Caco-2 (cell line): ENCODE data around the gene KCNK7. TPM values are rescaled to one million over a fixed set of nuclear protein-coding genes. Genes with fewer than 3 reads are reported as not detected.

Experiments
- BruUV-seq: library from RNA; stranded (reverse); fragments of 400-500 nt; replicated peaks from 2 replicates; lab custom pipeline; 2021; lab: Mats Ljungman, UMichigan
- CTCF ChIA-PET: fragments of 300-600 bp; sonication (Branson Sonifier 250); formaldehyde crosslinking; loops from one replicate; lab custom pipeline; 2022; ENCODE audit warnings: antibody characterized with exemption; lab: Charles Lee
- POLR2A ChIA-PET: fragments of 300-600 bp; sonication (Branson Sonifier 250); formaldehyde crosslinking; loops from one replicate; lab custom pipeline; 2022; ENCODE audit warnings: antibody characterized with exemption; lab: Charles Lee
- DNase-seq, 2 experiments: peaks; one replicate each; pipeline versions ENCODE4 v3.0.0 to v3.0.0-alpha.2; 2020 to 2022
- H3K27me3 ChIP-seq: replicated peaks from 2 replicates; pipeline ENCODE4 v1.6.0; 2011; ENCODE audit warnings: low read length; ENCODE audit not compliant: control insufficient read depth, insufficient read depth
- H3K36me3 ChIP-seq: 2 replicates; pipeline ENCODE4 v1.5.1; 2011; ENCODE audit warnings: low read length; ENCODE audit not compliant: control insufficient read depth, insufficient read depth
- H3K4me1 ChIP-seq: fragments of 250-450 bp; sonication (Bioruptor Pico); 2 replicates; pipeline ENCODE4 v1.5.1; 2020; ENCODE audit warnings: mild to moderate bottlenecking
- H3K4me3 ChIP-seq: 2 replicates; pipeline ENCODE4 v1.5.1; 2011; ENCODE audit warnings: low read depth, mild to moderate bottlenecking, control low read depth, low read length
- H3K9me3 ChIP-seq: fragments of 250-450 bp; sonication (Bioruptor Pico); 2 replicates; pipeline ENCODE4 v1.5.1; 2020; ENCODE audit warnings: mild to moderate bottlenecking, moderate library complexity
- H3K27ac Mint-ChIP-seq: one replicate; pipeline ENCODE4 v1.8.0; 2022; ENCODE audit warnings: mixed read lengths; ENCODE audit not compliant: unreplicated experiment
- H3K27me3 Mint-ChIP-seq: one replicate; pipeline ENCODE4 v1.8.0; 2022; ENCODE audit warnings: mixed read lengths; ENCODE audit not compliant: insufficient read depth, unreplicated experiment
- H3K36me3 Mint-ChIP-seq: one replicate; pipeline ENCODE4 v1.8.0; 2022; ENCODE audit warnings: mild to moderate bottlenecking, mixed read lengths; ENCODE audit not compliant: insufficient read depth, unreplicated experiment
- H3K4me1 Mint-ChIP-seq: one replicate; pipeline ENCODE4 v1.8.0; 2022; ENCODE audit warnings: low read depth, mixed read lengths; ENCODE audit not compliant: unreplicated experiment
- H3K4me3 Mint-ChIP-seq: one replicate; pipeline ENCODE4 v1.8.0; 2022; ENCODE audit warnings: mild to moderate bottlenecking, moderate library complexity, mixed read lengths; ENCODE audit not compliant: unreplicated experiment
- H3K9me3 Mint-ChIP-seq: one replicate; pipeline ENCODE4 v1.8.0; 2022; ENCODE audit warnings: mixed read lengths; ENCODE audit not compliant: unreplicated experiment
- CTCF ChIP-seq, 2 experiments: fragments of 200-600 bp in 1 of 2; IDR thresholded peaks; 1 replicate in 1 of 2; 2 replicates in 1 of 2; pipeline versions ENCODE4 v1.5.1 to v1.8.0; 2011 to 2022; ENCODE audit warnings: antibody characterized with exemption in 1 of 2, control low read depth in 1 of 2, inconsistent platforms in 1 of 2, low read depth in 1 of 2, low read length in 1 of 2, mild to moderate bottlenecking in 1 of 2, moderate library complexity in 1 of 2; ENCODE audit not compliant: insufficient read depth in 1 of 2, severe bottlenecking in 1 of 2, unreplicated experiment in 1 of 2
- intact Hi-C: fragments of 100-400 bp; cut with micrococcal nuclease; formaldehyde crosslinking; loops from one replicate; pipeline ENCODE4 v1.10.0; 2022; ENCODE audit not compliant: unreplicated experiment
- total RNA-seq: library from RNA; stranded (reverse); gene quantifications from 2 replicates; pipeline ENCODE4 v1.2.3, GENCODE V29; 2022

KCNK7 gene
- total RNA-seq, 1 experiment from 2014 or later: 0.39 TPM

GRCh38 chr11:65580756-65581155 lies 14.8 kb downstream of the KCNK7 start:
- no TSS peak for BruUV-seq
- H3K4me3 Mint-ChIP-seq: no peak overlapping the region
- intact Hi-C loops: no loop called here
- no peaks in the 10 kb centered on the region for H3K36me3 ChIP-seq
- no peaks in the 10 kb centered on the region for H3K9me3 Mint-ChIP-seq
- H3K4me3 ChIP-seq: no peak overlapping the region
- ChIA-PET CTCF (interaction anchor here (0.6 kb wide), 2 partner anchors 12 to 15 kb away, joined by 3 to 4 read pairs; no protein-coding TSS in a partner anchor), POLR2A (no interaction called here)
- H3K36me3 Mint-ChIP-seq: peaks cover 8% of the 10 kb centered on the region
- no peaks in the 10 kb centered on the region for H3K27me3 ChIP-seq
- DNase-seq: no peak
- peaks cover 6% of the 10 kb centered on the region for H3K4me1 Mint-ChIP-seq
- H3K4me1 ChIP-seq: peaks cover 9% of the 10 kb centered on the region
- H3K9me3 ChIP-seq: no peaks in the 10 kb centered on the region
- no peak for TF ChIP-seq CTCF (IDR thresholded peaks at IDR 0.05; ENCODE audit: insufficient read depth in 1 of 2, low read depth in 1 of 2, low read length in 1 of 2, severe bottlenecking in 1 of 2, unreplicated experiment in 1 of 2)
- no peak overlapping the region for H3K27ac Mint-ChIP-seq
- no peaks in the 10 kb centered on the region for H3K27me3 Mint-ChIP-seq

DNA sequence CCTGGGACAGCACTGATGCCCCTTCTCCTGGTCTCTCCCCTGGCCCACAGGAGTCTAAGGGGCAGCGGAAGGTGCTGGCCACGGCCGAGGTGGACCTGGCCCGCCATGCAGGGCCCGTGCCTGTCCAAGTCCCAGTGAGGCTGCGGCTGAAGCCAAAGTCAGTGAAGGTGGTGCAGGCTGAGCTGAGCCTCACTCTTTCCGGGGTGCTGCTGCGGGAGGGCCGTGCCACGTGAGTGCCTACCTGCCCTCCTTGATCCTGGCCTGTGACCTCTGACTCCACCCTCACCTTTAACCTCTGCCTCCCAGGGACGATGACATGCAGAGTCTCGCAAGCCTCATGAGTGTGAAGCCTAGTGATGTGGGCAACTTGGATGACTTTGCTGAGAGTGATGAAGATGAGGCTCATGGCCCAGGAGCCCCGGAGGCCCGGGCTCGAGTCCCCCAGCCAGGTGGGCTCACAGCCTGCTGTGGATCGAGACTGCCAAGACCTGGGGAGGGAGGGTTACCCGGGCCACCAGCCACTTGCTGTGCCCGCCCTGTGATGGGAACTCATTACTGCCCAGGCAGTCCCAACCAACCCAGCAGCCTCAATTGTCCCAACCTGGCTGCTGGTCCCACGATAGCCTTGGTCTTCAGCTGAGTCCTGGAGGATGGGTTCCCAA lies 15.4 kb downstream of the KCNK7 start:
- Mint-ChIP-seq H3K9me3 (no peaks in the 10 kb centered on the region), H3K4me1 (peaks cover 6% of the 10 kb centered on the region), H3K27ac (no peak overlapping the region), H3K27me3 (no peaks in the 10 kb centered on the region), H3K4me3 (no peak overlapping the region), H3K36me3 (peaks cover 13% of the 10 kb centered on the region)
- no peaks in the 10 kb centered on the region for H3K27me3 ChIP-seq
- ChIA-PET CTCF (interaction anchor here (0.6 kb wide), 1 partner anchor 14 kb away, joined by 4 read pairs; no protein-coding TSS in a partner anchor), POLR2A (no interaction called here)
- no peak for TF ChIP-seq CTCF (IDR thresholded peaks at IDR 0.05; ENCODE audit: insufficient read depth in 1 of 2, low read depth in 1 of 2, low read length in 1 of 2, severe bottlenecking in 1 of 2, unreplicated experiment in 1 of 2)
- BruUV-seq: no TSS peak
- intact Hi-C loops: no loop called here
- H3K4me1 ChIP-seq: peaks cover 14% of the 10 kb centered on the region
- no peaks in the 10 kb centered on the region for H3K36me3 ChIP-seq
- no peak for DNase-seq
- no peak overlapping the region for H3K4me3 ChIP-seq
- H3K9me3 ChIP-seq: no peaks in the 10 kb centered on the region

DNA sequence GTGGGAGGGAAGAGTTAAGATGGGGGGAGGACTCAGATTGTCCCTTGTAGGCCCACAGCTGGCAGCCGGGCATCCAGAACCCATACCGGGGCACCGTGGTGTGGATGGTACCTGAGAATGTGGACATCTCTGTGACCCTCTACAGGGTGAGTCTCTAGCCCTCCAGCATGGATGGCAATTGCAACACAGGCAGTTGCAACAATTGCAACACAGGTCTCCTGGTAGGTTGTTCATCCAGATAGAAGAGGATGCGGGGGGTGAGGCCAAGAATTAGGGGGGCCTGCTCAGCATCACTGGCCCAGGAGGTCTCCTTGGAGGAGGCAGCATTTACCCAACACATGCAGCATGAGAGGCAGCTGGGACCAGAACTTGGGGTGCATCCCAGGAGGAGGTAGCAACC lies 16.3 kb downstream of the KCNK7 start:
- ChIA-PET POLR2A (interaction anchor here (0.6 kb wide), 1 partner anchor 392 kb away, joined by 3 read pairs; no protein-coding TSS in a partner anchor), CTCF (no interaction called here)
- no peaks in the 10 kb centered on the region for H3K9me3 Mint-ChIP-seq
- no peaks in the 10 kb centered on the region for H3K36me3 ChIP-seq
- H3K27me3 Mint-ChIP-seq: no peaks in the 10 kb centered on the region
- peaks cover 18% of the 10 kb centered on the region for H3K4me1 ChIP-seq
- peaks cover 6% of the 10 kb centered on the region for H3K4me1 Mint-ChIP-seq
- no TSS peak for BruUV-seq
- TF ChIP-seq CTCF (IDR thresholded peaks at IDR 0.05; ENCODE audit: insufficient read depth in 1 of 2, low read depth in 1 of 2, low read length in 1 of 2, severe bottlenecking in 1 of 2, unreplicated experiment in 1 of 2): no peak
- no peak for DNase-seq
- no peaks in the 10 kb centered on the region for H3K9me3 ChIP-seq
- no peak overlapping the region for H3K4me3 ChIP-seq
- no peak overlapping the region for H3K4me3 Mint-ChIP-seq
- intact Hi-C loops: no loop called here
- no peak overlapping the region for H3K27ac Mint-ChIP-seq
- no peaks in the 10 kb centered on the region for H3K27me3 ChIP-seq
- H3K36me3 Mint-ChIP-seq: peaks cover 22% of the 10 kb centered on the region
